Measurements from ENCODE around the gene SCYL2.

- TF ChIP-seq CTCF (IDR thresholded peaks at IDR 0.05): no peak
- TF ChIP-seq POLR2A (IDR thresholded peaks at IDR 0.05; ENCODE audit: low read depth): no peak
- no peak for TF ChIP-seq EP300 (IDR thresholded peaks at IDR 0.05)
These were observed 89.8 kb downstream of the SCYL2 start, which contains the start of gene SLC17A8 for GRCh38 chr12:100356644-100357223.

Data from esophagus muscularis mucosa (tissue), 4 donors.